Osteocyte (in vitro differentiated cells): Measurements from ENCODE around the gene LGR6. TPM values are rescaled to one million over a fixed set of nuclear protein-coding genes. Genes with fewer than 3 reads are reported as not detected.
"Not testable (repeated sequence)": the region's sequence is repeated elsewhere in the genome, so short reads cannot be mapped to it uniquely, and the experiment has no call there.

Experiments
- DNase-seq: peaks from one replicate; pipeline ENCODE4 v3.0.0; 2021; ENCODE audit warnings: mixed read lengths; ENCODE audit not compliant: unreplicated experiment; ENCODE audit errors: extremely low spot score
- H3K27ac Mint-ChIP-seq: one replicate; pipeline ENCODE4 v1.8.0; 2021; ENCODE audit warnings: mild to moderate bottlenecking, mixed read lengths; ENCODE audit not compliant: unreplicated experiment
- H3K27me3 Mint-ChIP-seq: one replicate; pipeline ENCODE4 v1.8.0; 2021; ENCODE audit warnings: mixed read lengths; ENCODE audit not compliant: unreplicated experiment
- H3K36me3 Mint-ChIP-seq: one replicate; pipeline ENCODE4 v1.8.0; 2021; ENCODE audit warnings: mixed read lengths; ENCODE audit not compliant: unreplicated experiment
- H3K4me1 Mint-ChIP-seq: one replicate; pipeline ENCODE4 v1.8.0; 2021; ENCODE audit warnings: mixed read lengths; ENCODE audit not compliant: unreplicated experiment
- H3K4me3 Mint-ChIP-seq: one replicate; pipeline ENCODE4 v1.8.0; 2021; ENCODE audit warnings: mild to moderate bottlenecking, moderate library complexity, mixed read lengths; ENCODE audit not compliant: unreplicated experiment
- H3K9me3 Mint-ChIP-seq: one replicate; pipeline ENCODE4 v1.8.0; 2021; ENCODE audit warnings: mixed read lengths; ENCODE audit not compliant: unreplicated experiment
- CTCF ChIP-seq: fragments of 200-600 bp; sonication (generic); IDR thresholded peaks from 2 replicates; pipeline ENCODE4 v1.5.0; 2021; ENCODE audit warnings: antibody characterized with exemption, mild to moderate bottlenecking, moderate library complexity
- total RNA-seq: library from RNA; stranded (reverse); gene quantifications from 2 replicates; pipeline ENCODE4 v1.2.1, GENCODE V29; 2021

LGR6 gene
- total RNA-seq, 1 donor from 2014 or later, result 9.9 TPM

GRCh38 chr1:202165942-202166843 is 27.4 kb upstream of the LGR6 start:
- Mint-ChIP-seq H3K27ac (no peak overlapping the region), H3K9me3 (no peaks in the 10 kb centered on the region), H3K27me3 (no peaks in the 10 kb centered on the region), H3K4me1 (peaks cover 6% of the 10 kb centered on the region), H3K4me3 (no peak overlapping the region), H3K36me3 (no peaks in the 10 kb centered on the region)
- DNase-seq, result no peak
- no peak for TF ChIP-seq CTCF

DNA sequence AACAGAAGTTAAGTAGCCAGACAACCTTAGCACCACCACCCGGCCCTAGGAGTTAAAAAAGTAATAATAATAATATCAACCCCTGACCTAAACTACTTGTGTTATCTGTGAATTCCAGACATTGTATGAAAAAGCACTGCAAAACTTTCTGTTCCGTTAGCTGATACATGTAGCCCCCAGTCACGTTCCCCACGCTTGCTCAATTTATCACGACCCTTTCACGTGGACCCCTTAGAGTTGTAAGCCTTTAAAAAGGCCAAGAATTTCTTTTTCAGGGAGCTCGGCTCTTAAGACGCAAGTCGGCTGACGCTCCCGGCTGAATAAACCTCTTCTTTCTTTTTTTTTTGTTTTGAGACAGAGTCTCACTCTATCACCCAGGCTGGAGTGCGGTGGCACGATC is 26.5 kb upstream of the LGR6 start:
- H3K27me3 Mint-ChIP-seq, DNase-seq, H3K4me1 Mint-ChIP-seq, H3K9me3 Mint-ChIP-seq, H3K36me3 Mint-ChIP-seq, H3K27ac Mint-ChIP-seq, H3K4me3 Mint-ChIP-seq: not testable (repeated sequence)

DNA sequence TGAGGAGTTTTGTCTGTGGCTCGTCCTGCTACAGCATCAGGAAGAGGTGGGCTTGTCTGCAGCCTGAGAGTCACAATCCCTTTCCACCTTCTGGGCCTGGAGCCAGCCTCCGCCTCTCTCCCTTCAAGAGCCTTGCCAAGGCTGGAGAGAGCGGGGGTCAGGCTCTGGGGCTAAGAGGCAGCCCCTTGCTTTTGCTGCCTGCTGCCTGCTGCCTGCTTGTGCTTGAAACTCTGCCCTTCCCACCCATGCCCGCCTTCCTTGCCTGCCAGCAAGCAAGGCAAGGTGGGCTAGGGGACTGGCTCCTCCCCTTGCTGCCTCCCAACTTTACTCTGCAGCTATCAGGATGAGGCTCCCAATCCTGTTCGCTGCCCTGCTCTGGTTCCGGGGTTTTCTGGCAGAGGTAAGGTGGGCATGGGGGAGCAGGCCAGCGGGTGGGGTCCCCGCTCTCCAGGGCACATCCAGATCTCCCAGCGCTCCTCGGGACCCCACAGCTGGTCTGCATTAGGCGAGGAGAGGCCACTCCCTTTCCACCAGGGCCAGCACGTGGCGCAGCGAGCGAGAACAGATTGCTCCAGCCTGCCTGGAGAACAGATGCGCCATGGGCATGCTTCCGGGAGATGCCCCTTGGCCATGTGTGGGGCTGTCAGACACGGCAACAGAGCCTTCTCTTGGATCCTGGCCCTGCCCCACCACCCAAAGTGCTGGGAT is 25.7 kb upstream of the LGR6 start:
- DNase-seq, result no peak
- no peaks in the 10 kb centered on the region for H3K9me3 Mint-ChIP-seq
- no peaks in the 10 kb centered on the region for H3K36me3 Mint-ChIP-seq
- no peaks in the 10 kb centered on the region for H3K27me3 Mint-ChIP-seq
- H3K4me3 Mint-ChIP-seq, result no peak overlapping the region
- no peak overlapping the region for H3K27ac Mint-ChIP-seq
- H3K4me1 Mint-ChIP-seq, result peaks cover 6% of the 10 kb centered on the region
- TF ChIP-seq CTCF, result no peak

DNA sequence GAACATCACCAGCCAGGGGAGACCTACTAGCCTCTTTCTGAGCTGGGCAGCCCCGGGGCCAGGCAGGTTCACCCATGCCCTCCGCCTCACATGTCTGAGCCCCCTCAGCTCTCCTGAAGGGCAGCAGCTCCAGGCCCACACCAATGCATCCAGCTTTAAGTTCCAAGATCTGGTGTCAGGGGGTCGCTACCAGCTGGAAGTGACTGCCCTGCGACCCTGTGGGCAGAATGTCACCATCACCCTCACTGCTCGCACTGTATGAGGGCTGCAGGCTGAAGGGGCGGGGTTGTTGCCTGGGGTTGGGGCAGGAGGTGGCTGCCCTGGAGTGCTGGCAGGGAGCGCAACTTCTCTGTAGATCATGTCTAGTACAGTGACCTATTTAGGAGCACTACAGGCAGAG is 24.7 kb upstream of the LGR6 start:
- Mint-ChIP-seq H3K27me3 (no peaks in the 10 kb centered on the region), H3K27ac (no peak overlapping the region), H3K9me3 (no peaks in the 10 kb centered on the region), H3K4me3 (no peak overlapping the region), H3K4me1 (peaks cover 5% of the 10 kb centered on the region), H3K36me3 (no peaks in the 10 kb centered on the region)
- DNase-seq, result no peak
- TF ChIP-seq CTCF, result no peak

DNA sequence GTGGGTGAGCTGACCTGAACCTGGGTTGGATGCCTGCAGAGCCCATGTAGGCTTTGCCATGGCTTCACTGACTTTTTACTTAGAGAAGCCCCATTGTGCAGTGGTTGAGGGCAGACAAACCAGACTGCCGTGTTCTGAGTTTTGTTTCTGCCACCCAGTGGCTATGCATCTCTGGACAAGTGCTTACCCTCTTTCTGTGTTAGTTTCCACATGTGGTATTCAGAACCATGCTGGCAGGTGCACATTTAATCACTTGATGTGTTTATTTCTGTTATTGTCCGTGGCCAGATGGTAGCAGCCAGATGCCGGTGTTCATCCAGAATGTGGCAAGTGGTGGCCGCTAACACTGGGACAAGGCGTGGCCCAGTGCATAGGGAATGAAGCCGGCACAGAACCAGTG is 22.9 kb upstream of the LGR6 start:
- Mint-ChIP-seq H3K36me3 (no peaks in the 10 kb centered on the region), H3K4me1 (peaks cover 5% of the 10 kb centered on the region), H3K27ac (no peak overlapping the region), H3K9me3 (no peaks in the 10 kb centered on the region), H3K27me3 (no peaks in the 10 kb centered on the region), H3K4me3 (no peak overlapping the region)
- DNase-seq, result no peak
- no peak for TF ChIP-seq CTCF
